ENCODE measurements around the gene ZSCAN22. TPM values are rescaled to one million over a fixed set of nuclear protein-coding genes. Genes with fewer than 3 reads are reported as not detected.
A peak's percentile ranks its signal among the peaks of the same experiment; 100 is the strongest.
"Not testable (repeated sequence)": the region's sequence is repeated elsewhere in the genome, so short reads cannot be mapped to it uniquely, and the experiment has no call there.

ZSCAN22 gene
- total RNA-seq, 1 experiment from 2014 or later: 3.2 TPM

- BruUV-seq (replicated peaks): no TSS peak
- Histone ChIP-seq H3K9me3 (ENCODE audit: low read depth, low read length, poor library complexity, severe bottlenecking) (no peaks in the 10 kb centered on the region), H3K36me3 (ENCODE audit: insufficient read depth, low read length, poor library complexity, severe bottlenecking) (no peaks in the 10 kb centered on the region), H3K4me1 (ENCODE audit: insufficient read depth, low read length, poor library complexity, severe bottlenecking) (peaks cover 8% of the 10 kb centered on the region), H3K4me3 (ENCODE audit: low read depth, low read length, poor library complexity, severe bottlenecking) (no peak overlapping the region), H3K27me3 (replicated peaks; ENCODE audit: insufficient read depth, low read depth, low read length, poor library complexity) (no peaks in the 10 kb centered on the region), H3K27ac (ENCODE audit: low read depth, low read length, poor library complexity, severe bottlenecking) (no peak overlapping the region)
- ChIA-PET POLR2A (ENCODE audit: low non-redundant PET) (no interaction called here), CTCF (no interaction called here)
- intact Hi-C loops (cut with micrococcal nuclease; ENCODE audit: unreplicated experiment): no loop called here
- no peak for TF ChIP-seq CTCF (conservative IDR thresholded peaks at IDR 0.05; ENCODE audit: low read depth, low read length)
- no peak for TF ChIP-seq EZH2 (IDR thresholded peaks at IDR 0.05; ENCODE audit: borderline replicate concordance, low read depth, low read length, poor library complexity, severe bottlenecking)
- no peak for DNase-seq (ENCODE audit: low spot score)
These were observed 18.8 kb downstream of the ZSCAN22 start for GRCh38 chr19:58345558-58345957.

GRCh38 chr19:58346961-58347929 lies 20.5 kb downstream of the ZSCAN22 start:
- POLR2A ChIA-PET (ENCODE audit: low non-redundant PET): interaction anchor here (0.5 to 1.3 kb wide), 3 partner anchors 9 to 860 kb away, joined by 4 to 10 read pairs (median 5); partner anchors contain the start of gene ZNF419
- Histone ChIP-seq H3K27ac (ENCODE audit: low read depth, low read length, poor library complexity, severe bottlenecking) (peak overlapping the region; percentile 90), H3K4me1 (ENCODE audit: insufficient read depth, low read length, poor library complexity, severe bottlenecking) (peaks cover 8% of the 10 kb centered on the region), H3K4me3 (ENCODE audit: low read depth, low read length, poor library complexity, severe bottlenecking) (peak overlapping the region; percentile 89), H3K9me3 (ENCODE audit: low read depth, low read length, poor library complexity, severe bottlenecking) (no peaks in the 10 kb centered on the region), H3K27me3 (replicated peaks; ENCODE audit: insufficient read depth, low read depth, low read length, poor library complexity) (no peaks in the 10 kb centered on the region), H3K36me3 (ENCODE audit: insufficient read depth, low read length, poor library complexity, severe bottlenecking) (no peaks in the 10 kb centered on the region)
- DNase-seq (ENCODE audit: low spot score): peak; percentile 84
- intact Hi-C loops (cut with micrococcal nuclease; ENCODE audit: unreplicated experiment): no loop called here
- CTCF ChIA-PET: interaction anchor here (0.6 to 1.4 kb wide), 2 partner anchors 15 to 23 kb away, joined by 3 read pairs; partner anchors contain the start of gene ZNF497
- TF ChIP-seq EZH2 (IDR thresholded peaks at IDR 0.05; ENCODE audit: borderline replicate concordance, low read depth, low read length, poor library complexity, severe bottlenecking): no peak
- no peak for TF ChIP-seq CTCF (conservative IDR thresholded peaks at IDR 0.05; ENCODE audit: low read depth, low read length)
- BruUV-seq (replicated peaks): TSS peak; percentile 58

GRCh38 chr19:58348080-58348479 lies 21.3 kb downstream of the ZSCAN22 start:
- H3K36me3 ChIP-seq (ENCODE audit: insufficient read depth, low read length, poor library complexity, severe bottlenecking); H3K27ac ChIP-seq (ENCODE audit: low read depth, low read length, poor library complexity, severe bottlenecking); intact Hi-C loops (cut with micrococcal nuclease; ENCODE audit: unreplicated experiment); H3K4me1 ChIP-seq (ENCODE audit: insufficient read depth, low read length, poor library complexity, severe bottlenecking); H3K27me3 ChIP-seq (replicated peaks; ENCODE audit: insufficient read depth, low read depth, low read length, poor library complexity); H3K9me3 ChIP-seq (ENCODE audit: low read depth, low read length, poor library complexity, severe bottlenecking); BruUV-seq (replicated peaks); DNase-seq (ENCODE audit: low spot score): not testable (repeated sequence)
- ChIA-PET POLR2A (ENCODE audit: low non-redundant PET) (interaction anchor here (0.5 to 0.6 kb wide), 2 partner anchors 8 to 860 kb away, joined by 4 to 5 read pairs; partner anchors contain the start of gene ZNF419), CTCF (interaction anchor here (0.6 to 1.4 kb wide), 3 partner anchors 14 to 24 kb away, joined by 3 read pairs; partner anchors contain the start of gene ZNF497)
- H3K4me3 ChIP-seq (ENCODE audit: low read depth, low read length, poor library complexity, severe bottlenecking): peak overlapping the region; percentile 89

Measured in A673 (cell line).